HG03432 (cell line): ENCODE results near the gene THEM4.
A peak's percentile ranks its signal among the peaks of the same experiment; 100 is the strongest.

Source experiments
- ATAC-seq: cut with Tn5 transposase; IDR thresholded peaks from one replicate; pipeline ENCODE4 v1.9.1; 2021; ENCODE audit warnings: mild to moderate bottlenecking, moderate library complexity; ENCODE audit not compliant: unreplicated experiment

The THEM4 gene

DNA sequence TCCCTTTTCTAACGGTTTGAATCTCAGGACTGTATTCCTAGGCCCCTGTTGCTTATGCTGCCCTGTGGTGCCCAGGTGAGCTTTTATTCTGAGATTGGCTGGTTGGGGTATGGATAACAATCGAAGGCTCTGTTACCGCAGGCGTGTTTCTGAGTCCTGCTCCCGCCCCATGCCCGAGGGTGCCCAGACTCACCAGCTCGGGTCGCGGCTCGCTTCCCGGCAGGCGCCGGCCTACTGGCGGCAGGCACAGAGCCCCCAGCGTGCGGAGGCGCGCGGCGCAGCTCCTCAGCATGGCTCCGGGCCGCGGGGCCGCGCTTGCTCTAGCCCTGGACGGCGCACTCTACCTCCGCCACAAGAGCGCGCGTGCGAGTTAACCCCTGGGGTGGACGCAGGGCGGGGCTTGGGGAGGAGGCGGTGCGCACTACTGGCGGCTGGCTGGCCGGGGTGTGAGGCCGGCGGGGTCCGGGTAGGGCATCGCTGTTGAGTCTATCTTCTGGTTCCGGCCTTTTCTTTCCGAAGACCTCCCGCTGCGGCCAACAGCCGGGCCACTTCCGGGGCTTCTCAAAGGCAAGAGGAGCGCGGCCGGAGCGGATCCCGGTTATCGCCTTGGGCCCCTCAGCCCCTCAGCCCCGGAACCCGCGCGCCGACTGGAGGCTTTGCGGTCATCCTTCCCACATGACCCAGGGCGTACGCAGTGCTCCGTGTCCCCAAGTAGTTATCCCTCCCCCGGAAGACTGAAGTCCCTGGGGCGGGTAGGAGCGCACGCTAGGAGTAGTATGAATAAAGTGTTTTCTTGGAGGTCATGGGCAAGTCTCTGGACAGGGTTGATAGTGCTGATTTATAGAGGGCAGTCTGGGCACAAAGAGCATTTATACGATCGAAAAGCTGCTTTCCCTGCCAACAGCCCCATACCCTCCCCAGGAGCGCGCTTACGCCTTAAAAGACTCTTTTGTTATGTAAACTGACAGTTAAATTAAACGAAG is at the start of gene THEM4:
THEM4 (minus strand) TSS at position 345 of the 983 bp plus-strand sequence; CDS start at position 292, 53 bp downstream.
- peak; percentile 97 for ATAC-seq

DNA sequence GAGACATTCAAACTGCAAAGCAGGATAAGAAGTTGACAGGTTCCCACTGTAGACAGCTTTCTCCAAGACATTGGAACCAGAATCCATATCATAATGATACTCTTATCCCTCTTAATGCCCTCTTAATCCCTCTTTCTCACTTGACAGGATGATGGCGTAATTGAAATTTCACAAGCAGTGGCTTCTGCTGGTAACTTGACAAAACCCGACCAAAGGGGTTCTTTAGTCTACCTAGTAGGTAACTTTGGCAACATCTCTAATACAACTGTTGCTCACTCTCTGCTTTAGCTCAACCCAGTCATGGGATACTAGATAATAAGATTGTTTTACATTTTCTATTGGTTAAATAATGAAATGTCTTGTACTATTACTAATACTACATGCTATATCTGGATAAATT is 49.6 kb upstream of the THEM4 start:
- ATAC-seq, result no peak

- ATAC-seq, result no peak
Observed at GRCh38 chr1:151956957-151957497, 47.7 kb upstream of the THEM4 start.

- ATAC-seq, result no peak
Observed at GRCh38 chr1:151953409-151954094, 44.2 kb upstream of the THEM4 start.

- ATAC-seq, result no peak
Observed at GRCh38 chr1:151952811-151953210, 43.5 kb upstream of the THEM4 start.

DNA sequence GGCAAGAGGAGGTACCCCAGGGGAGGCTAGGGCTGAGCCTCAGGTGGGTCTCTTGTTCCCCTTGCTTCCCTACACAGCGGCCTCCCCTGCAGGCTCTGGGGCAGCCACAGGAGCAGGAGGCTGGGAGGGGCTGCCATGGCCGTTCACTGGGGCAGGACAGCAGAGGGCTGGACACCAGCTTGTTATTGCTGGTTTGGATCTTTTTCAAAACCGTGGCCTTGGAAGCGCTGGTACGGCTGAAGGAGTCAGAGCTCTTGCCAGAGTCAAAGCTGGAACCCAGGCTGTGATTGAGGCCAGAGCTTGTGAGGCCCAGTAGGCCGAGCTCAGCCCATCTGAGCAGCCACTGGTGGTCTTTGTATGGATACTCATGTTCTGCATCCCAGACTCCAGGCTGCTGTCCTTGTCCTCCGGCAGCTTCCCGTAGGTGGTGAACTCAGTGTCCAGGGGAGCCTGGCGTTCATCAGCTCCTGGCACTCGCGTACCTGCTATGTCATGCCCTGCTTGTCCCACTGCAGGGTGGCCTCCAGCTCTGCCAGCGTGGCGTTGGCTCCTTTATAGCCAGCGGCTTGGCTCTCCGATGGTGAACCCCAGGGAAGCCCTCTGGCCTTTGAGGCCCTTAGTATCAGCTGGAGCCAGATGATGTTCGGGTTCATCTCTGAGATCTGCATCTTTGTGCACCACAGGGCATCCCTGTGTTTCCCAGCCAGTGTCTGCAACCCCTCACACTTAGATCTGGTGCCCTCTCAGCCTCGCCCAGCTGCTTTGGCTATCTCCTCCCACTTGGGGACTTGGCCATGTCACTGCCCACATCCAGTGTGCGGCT is 40.3 kb upstream of the THEM4 start:
- ATAC-seq, result no peak

GRCh38 chr1:151948506-151948905 is 39.2 kb upstream of the THEM4 start:
- ATAC-seq, result no peak

DNA sequence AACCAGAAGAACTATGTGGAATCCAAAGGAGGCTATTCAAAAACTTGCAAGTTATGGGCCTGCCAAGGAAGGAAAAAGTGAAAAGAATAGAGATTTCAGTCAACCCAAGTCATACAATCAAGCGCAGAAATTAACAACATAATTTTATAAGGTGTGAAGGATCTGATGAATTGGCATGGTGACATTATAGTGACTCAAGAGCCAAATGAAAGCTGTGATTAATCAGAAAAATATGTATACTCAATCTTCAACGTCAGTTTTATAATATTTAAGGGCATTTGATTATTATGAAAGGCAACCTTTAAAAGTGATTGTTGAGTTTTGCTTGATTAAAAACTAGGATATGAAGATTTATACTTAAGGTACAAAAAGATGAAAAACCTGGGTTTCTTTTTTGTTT is 37.8 kb upstream of the THEM4 start:
- no peak for ATAC-seq

DNA sequence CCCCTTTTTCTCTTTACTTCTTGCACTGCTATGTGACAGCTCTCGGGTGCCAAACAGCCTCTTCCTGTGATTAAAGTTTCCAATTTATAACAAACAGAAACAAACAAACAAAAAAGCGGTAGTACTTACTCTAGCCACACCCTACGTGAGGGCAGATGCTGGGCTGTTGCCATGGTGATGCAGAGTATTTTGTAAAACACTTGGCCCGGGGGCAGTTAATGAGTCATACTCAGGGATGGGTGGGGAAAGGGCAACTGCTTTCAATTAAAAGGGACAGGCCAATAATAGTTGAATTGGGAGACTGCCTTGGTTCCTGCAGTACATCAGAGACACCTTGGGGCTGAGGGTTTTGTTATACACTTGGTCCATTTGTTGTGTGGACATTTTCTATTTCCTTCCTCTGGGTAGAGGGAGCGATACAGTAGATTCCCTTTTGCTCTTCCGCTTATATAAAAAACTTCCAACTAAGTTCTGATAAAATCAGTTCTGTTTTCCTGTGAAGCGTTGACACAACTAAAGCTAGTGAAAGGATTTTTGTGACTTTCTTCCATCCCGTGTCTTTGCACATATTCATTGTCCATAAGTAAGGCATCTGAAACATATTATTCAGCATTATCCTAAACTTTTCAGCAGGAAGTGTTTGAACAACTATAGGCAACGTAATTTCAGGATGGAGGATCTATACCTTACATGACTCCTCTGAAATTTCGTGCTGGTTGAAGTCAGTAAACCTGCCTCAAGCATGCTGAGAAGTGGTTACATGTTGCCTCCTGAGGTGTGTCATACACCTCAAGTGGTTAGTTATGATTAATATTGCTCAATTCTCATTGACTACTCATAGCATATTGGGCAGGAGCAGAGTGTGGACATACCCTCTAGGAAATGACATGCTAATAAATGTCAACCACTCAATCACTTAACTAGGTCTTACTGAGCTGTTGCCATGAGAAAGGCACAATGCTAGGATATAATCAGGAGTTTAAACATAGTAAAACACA is 36.7 kb upstream of the THEM4 start:
- no peak for ATAC-seq

DNA sequence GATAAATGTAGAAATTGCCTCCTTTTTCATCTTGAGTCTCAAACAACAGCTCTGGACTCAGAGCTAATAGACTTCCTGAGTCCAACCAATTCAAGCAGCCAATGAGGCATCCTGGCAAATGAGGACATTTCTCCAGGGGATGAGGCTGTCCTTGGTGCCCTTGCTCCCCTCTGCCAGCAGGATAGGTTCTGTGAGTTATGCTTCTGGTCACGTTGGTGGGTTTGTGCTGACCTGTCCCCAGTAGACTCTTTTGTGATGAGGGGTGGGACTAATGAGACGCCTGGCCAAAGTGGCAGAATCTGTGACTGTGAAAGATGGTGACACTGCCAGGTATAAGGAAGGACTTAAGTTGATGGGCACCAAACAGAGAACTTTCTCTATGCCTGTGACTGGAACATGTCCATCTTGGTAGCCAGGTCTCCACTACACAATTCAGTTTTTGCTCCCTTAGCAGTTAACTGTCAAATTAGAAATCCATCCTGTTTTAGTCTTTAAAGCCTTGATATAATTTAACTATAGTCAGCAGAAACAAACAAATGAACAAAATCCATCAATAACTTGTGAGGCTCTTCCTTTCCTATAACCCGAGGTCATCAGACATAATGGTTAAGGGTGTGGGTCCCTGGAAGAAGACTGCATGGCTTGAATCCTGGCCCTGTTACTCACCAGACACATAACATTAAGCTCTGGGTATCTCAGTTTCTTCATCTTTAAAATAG is 35.7 kb upstream of the THEM4 start:
- ATAC-seq, result no peak

GRCh38 chr1:151944126-151944856 is 35.0 kb upstream of the THEM4 start:
- no peak for ATAC-seq

DNA sequence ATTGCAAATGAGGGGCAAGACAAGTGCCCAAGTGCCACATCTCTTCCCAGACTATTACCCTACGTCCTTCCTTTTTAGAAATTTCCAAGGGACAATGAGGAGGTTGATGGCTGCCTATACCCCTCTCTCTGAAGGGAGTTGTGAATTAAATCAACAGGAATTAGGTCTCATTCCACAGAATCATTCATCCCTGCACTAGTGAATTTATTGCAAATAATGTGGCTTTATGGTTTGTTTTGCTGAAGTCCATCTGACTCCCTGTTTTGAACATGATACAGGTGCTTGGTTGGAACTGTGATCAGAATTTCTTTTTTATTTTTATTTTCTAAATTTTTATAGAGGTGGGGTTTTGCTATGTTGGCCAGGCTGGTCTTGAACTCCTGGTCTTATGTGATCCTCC is 34.3 kb upstream of the THEM4 start:
- no peak for ATAC-seq

DNA sequence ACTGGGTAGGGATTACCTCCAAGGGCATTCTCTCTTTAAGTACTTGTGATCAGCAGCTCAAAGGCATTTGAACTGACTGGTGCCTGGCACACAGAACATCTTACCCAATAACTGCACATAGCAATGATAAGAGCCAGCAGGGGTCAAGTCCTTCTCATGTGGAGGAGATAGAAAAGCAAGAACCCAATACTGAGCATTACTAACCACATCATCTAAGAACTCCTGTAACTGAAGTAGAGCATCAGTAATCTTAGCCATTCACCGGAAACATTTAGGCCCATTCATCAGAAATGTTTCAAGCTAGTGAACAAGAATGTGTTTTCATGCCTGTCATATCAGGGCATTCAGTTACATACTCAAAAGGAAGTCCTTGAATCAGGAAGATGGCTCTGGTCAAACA is 33.6 kb upstream of the THEM4 start:
- no peak for ATAC-seq

DNA sequence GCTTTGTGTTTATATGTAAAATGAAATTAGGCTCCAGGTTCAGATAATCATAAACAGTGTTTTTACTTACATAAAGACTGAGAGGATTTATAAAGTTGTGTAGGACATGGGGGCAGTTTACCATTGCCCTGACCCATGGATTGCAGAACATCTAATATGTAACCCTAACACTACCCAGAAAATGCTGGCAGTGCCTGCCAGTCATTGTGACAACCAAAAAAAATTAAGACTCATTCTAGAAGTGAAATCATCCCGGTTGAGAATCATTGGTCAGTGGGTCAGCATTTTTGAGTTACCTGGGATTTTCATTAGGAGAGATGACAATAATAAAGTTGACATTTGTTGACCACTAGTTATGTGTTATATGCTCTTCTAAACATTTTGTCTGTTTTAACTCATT is 31.2 kb upstream of the THEM4 start:
- ATAC-seq, result no peak

- no peak for ATAC-seq
Observed at GRCh38 chr1:151939779-151940178, 30.5 kb upstream of the THEM4 start.

GRCh38 chr1:151939141-151939540 is 29.8 kb upstream of the THEM4 start:
- ATAC-seq, result no peak

- no peak for ATAC-seq
Observed at GRCh38 chr1:151936653-151937052, 27.3 kb upstream of the THEM4 start.

DNA sequence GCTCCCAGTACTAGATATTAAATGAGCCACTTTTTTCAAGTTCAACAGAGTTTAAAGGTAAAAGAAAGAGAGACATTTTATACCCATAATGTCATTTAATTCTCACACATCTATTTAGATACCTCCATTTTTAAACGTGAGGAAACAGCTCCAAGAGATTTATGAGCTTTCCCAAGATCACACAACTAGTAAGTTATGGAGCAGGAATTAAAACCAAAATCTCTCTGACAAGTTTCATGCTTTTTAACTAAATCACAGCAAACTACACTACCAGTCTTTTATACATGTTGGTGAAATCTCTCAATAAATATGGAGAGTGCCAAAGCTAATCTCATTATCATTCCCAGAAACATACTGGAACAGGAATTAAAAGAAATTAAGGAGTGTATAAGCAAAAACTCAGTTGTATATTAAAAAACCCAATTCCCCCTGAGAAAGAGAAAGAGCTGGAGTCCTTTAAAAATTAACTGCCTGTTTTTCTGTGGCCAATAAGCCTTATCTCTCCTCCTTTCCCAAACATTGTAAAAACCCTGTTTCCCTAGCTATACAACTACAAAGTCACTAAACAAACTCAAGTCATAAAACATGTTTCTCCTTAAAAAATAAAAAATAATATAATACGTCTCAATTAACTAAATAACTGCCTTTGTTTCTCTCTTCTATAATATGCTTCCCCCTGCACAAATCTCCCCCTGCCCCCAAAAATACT is 26.7 kb upstream of the THEM4 start:
- ATAC-seq, result no peak
